Natural killer cell (primary cell): ENCODE results near the gene MPST. TPM values are rescaled to one million over a fixed set of nuclear protein-coding genes. Genes with fewer than 3 reads are reported as not detected.

Experiments used
- ATAC-seq, 3 donors: fragments of 150-1000 bp in 2 of 3; fragments of 200-7000 bp in 1 of 3; cut with Tn5 transposase; 1 replicate in 1 of 3; 2 replicates in 2 of 3; pipeline ENCODE4 v1.10.0; 2021; ENCODE audit warnings: mild to moderate bottlenecking in 2 of 3, moderate library complexity in 2 of 3
- DNase-seq, 2 donors: peaks; one replicate each; pipeline versions ENCODE4 v3.0.0 to v3.0.0-alpha.2; 2013 to 2021; ENCODE audit warnings: mixed read lengths in 1 of 2
- H3K27ac ChIP-seq: one replicate; pipeline ENCODE4 v1.5.1; 2013; ENCODE audit warnings: mild to moderate bottlenecking, low read length
- H3K27me3 ChIP-seq: one replicate; pipeline ENCODE4 v1.6.1; 2013; ENCODE audit warnings: low read length; ENCODE audit not compliant: control insufficient read depth, insufficient read depth
- H3K36me3 ChIP-seq: one replicate; pipeline ENCODE4 v1.6.1; 2013; ENCODE audit warnings: low read length; ENCODE audit not compliant: control insufficient read depth, insufficient read depth
- H3K4me1 ChIP-seq: one replicate; pipeline ENCODE4 v1.6.1; 2013; ENCODE audit warnings: low read length; ENCODE audit not compliant: control insufficient read depth, insufficient read depth
- H3K4me3 ChIP-seq: one replicate; pipeline ENCODE4 v1.5.1; 2013; ENCODE audit warnings: low read length
- H3K9me3 ChIP-seq: one replicate; pipeline ENCODE4 v1.6.1; 2013; ENCODE audit warnings: low read length; ENCODE audit not compliant: control insufficient read depth, insufficient read depth
- H3K27ac Mint-ChIP-seq, 2 donors: one replicate each; pipeline ENCODE4 v1.8.0; 2022; ENCODE audit warnings: mild to moderate bottlenecking in 2 of 2, mixed read lengths in 2 of 2, moderate library complexity in 1 of 2
- H3K27me3 Mint-ChIP-seq, 2 donors: one replicate each; pipeline ENCODE4 v1.8.0; 2022; ENCODE audit warnings: low read depth in 2 of 2, mixed read lengths in 2 of 2
- H3K36me3 Mint-ChIP-seq: one replicate; pipeline ENCODE4 v1.8.0; 2022; ENCODE audit warnings: mixed read lengths
- H3K4me1 Mint-ChIP-seq, 2 donors: one replicate each; pipeline ENCODE4 v1.8.0; 2022; ENCODE audit warnings: mixed read lengths in 2 of 2
- H3K4me3 Mint-ChIP-seq: one replicate; pipeline ENCODE4 v1.8.0; 2022; ENCODE audit warnings: mild to moderate bottlenecking, moderate library complexity, mixed read lengths
- H3K9me3 Mint-ChIP-seq, 2 donors: one replicate each; pipeline ENCODE4 v1.8.0; 2022; ENCODE audit warnings: mixed read lengths in 2 of 2
- WGBS: methylation state at CpG from one replicate; pipeline ENCODE4 v1.1.7; 2013; ENCODE audit warnings: missing lambda C conversion rate; ENCODE audit not compliant: insufficient coverage; 5-methylcytosine and 5-hydroxymethylcytosine counted together
- intact Hi-C: fragments of 100-400 bp; cut with micrococcal nuclease; formaldehyde crosslinking; loops from one replicate; pipeline ENCODE4 v1.14.2; 2022
- total RNA-seq, 4 donors: library from RNA; stranded (reverse); fragments of 120-200 nt in 1 of 4; gene quantifications; one replicate each; pipeline versions ENCODE4 v1.2.3 to v1.2.4, GENCODE V29; 2013 to 2022
- TF ChIP-seq, protein P1 (sequence below): fragments of 200-600 bp; IDR thresholded peaks from one replicate; pipeline ENCODE4 v1.8.0; 2022; ENCODE audit warnings: antibody characterized with exemption

The MPST gene
- total RNA-seq, 3 donors from 2014 or later (not counting 1 experiment from before 2014, with no cell fraction given), result 21.4 to 23.9 (median 22.9) TPM

DNA sequence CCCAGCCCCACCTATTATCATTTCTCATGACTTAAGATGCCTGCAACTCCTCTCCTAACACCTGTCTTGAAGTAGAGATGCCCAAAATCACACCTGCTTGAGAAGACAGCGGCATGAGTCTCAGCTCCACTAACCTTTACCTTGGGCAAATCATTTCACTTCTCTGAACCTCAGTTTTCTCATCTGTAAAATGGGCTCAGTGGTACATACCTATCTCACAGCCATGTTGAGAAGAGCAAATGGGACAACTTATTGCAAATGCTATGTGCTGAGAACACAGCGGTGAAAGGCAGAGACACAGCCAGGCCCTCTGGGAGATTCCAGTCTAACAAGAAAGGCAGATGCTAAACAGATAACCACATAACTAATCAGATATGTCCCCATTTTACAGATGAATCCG is 8.1 kb upstream of the MPST start:
- DNase-seq, result no peak
- 92% methylated on average over 3 of the region's 3 CpGs for WGBS
- Mint-ChIP-seq H3K27ac (no peak overlapping the region), H3K9me3 (no peaks in the 10 kb centered on the region), H3K27me3 (peaks cover 11 to 17% of the 10 kb centered on the region in 2 donors), H3K4me3 (no peak overlapping the region), H3K36me3 (no peaks in the 10 kb centered on the region), H3K4me1 (no peaks in the 10 kb centered on the region)
- intact Hi-C loops, result no loop called here
- H3K4me3 ChIP-seq, result no peak overlapping the region
- no peak overlapping the region for H3K27ac ChIP-seq
- H3K27me3 ChIP-seq, result no peaks in the 10 kb centered on the region
- TF ChIP-seq, protein P1, sequence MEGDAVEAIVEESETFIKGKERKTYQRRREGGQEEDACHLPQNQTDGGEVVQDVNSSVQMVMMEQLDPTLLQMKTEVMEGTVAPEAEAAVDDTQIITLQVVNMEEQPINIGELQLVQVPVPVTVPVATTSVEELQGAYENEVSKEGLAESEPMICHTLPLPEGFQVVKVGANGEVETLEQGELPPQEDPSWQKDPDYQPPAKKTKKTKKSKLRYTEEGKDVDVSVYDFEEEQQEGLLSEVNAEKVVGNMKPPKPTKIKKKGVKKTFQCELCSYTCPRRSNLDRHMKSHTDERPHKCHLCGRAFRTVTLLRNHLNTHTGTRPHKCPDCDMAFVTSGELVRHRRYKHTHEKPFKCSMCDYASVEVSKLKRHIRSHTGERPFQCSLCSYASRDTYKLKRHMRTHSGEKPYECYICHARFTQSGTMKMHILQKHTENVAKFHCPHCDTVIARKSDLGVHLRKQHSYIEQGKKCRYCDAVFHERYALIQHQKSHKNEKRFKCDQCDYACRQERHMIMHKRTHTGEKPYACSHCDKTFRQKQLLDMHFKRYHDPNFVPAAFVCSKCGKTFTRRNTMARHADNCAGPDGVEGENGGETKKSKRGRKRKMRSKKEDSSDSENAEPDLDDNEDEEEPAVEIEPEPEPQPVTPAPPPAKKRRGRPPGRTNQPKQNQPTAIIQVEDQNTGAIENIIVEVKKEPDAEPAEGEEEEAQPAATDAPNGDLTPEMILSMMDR, result no peak
- no peaks in the 10 kb centered on the region for H3K4me1 ChIP-seq
- no peaks in the 10 kb centered on the region for H3K36me3 ChIP-seq
- no peaks in the 10 kb centered on the region for H3K9me3 ChIP-seq
- no peak for ATAC-seq

DNA sequence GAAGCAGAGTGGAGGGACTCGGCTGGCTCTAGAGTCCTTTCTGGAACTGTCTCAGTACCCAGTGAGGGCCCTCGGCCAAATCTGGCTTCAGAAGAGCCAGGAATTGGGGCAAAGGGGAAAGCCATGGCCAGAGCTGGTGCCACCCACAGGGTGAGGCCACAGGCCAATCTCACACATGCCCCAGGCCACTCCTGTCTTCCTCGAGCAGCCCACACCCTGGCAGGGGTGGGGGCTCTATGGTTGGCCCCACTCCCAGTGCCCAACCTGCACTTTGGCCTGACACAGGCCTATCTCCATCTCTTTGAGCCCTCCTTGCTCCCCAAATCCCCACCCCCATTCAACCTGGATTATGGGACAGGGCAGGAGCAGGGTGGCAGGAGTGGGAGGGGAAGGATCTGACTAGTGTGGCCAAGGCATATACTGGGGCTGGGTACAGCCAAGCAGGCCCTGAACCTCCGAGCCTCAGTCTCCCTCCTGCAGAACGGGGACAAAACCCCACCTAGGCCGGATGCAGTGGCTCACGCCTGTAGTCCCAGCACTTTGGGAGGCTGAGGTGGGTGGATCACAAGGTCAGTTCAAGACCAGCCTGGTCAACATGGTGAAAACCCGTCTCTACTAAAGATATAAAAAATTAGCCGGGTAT is 7.2 kb upstream of the MPST start:
- no peak overlapping the region for H3K4me3 ChIP-seq
- no peaks in the 10 kb centered on the region for H3K4me1 ChIP-seq
- Mint-ChIP-seq H3K4me1 (no peaks in the 10 kb centered on the region), H3K4me3 (no peak overlapping the region), H3K9me3 (no peaks in the 10 kb centered on the region), H3K27me3 (peaks cover 6 to 12% of the 10 kb centered on the region in 2 donors), H3K36me3 (no peaks in the 10 kb centered on the region), H3K27ac (no peak overlapping the region)
- TF ChIP-seq, protein P1, result no peak
- H3K36me3 ChIP-seq, result no peaks in the 10 kb centered on the region
- no peak overlapping the region for H3K27ac ChIP-seq
- 90% methylated on average over 9 of the region's 9 CpGs for WGBS
- ATAC-seq (no peak), DNase-seq (no peak)
- intact Hi-C loops, result no loop called here
- no peaks in the 10 kb centered on the region for H3K27me3 ChIP-seq
- H3K9me3 ChIP-seq, result no peaks in the 10 kb centered on the region

DNA sequence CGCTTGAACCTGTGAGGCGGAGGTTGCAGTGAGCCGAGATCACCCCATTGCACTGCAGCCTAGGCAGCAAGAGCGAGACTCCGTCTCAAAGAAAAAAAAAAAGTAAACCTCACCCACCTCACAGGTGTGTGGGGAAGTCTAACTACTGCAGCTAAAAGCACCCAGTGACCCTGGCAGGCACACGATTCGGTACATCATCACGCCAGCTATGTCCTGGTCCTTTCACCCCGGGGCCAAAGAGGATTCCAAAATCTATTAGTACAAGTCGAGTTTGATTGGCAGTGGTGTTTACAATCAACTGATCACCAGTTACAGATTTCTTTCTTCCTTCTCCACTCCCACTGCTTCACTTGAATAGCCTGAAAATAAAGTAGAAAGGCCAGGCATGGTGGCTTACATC is 6.6 kb upstream of the MPST start:
- no peaks in the 10 kb centered on the region for H3K4me1 ChIP-seq
- TF ChIP-seq, protein P1, result no peak
- peaks cover under 1 to 6% of the 10 kb centered on the region in 2 donors for H3K27me3 Mint-ChIP-seq
- no peaks in the 10 kb centered on the region for H3K36me3 Mint-ChIP-seq
- no peak for DNase-seq
- no peaks in the 10 kb centered on the region for H3K36me3 ChIP-seq
- no peak overlapping the region for H3K4me3 ChIP-seq
- 82% methylated on average over 8 of the region's 10 CpGs for WGBS
- no peak overlapping the region for H3K27ac ChIP-seq
- H3K4me1 Mint-ChIP-seq, result no peaks in the 10 kb centered on the region
- intact Hi-C loops, result no loop called here
- H3K27me3 ChIP-seq, result no peaks in the 10 kb centered on the region
- no peak for ATAC-seq
- no peaks in the 10 kb centered on the region for H3K9me3 ChIP-seq
- H3K9me3 Mint-ChIP-seq, result no peaks in the 10 kb centered on the region
- H3K4me3 Mint-ChIP-seq, result no peak overlapping the region
- no peak overlapping the region for H3K27ac Mint-ChIP-seq

DNA sequence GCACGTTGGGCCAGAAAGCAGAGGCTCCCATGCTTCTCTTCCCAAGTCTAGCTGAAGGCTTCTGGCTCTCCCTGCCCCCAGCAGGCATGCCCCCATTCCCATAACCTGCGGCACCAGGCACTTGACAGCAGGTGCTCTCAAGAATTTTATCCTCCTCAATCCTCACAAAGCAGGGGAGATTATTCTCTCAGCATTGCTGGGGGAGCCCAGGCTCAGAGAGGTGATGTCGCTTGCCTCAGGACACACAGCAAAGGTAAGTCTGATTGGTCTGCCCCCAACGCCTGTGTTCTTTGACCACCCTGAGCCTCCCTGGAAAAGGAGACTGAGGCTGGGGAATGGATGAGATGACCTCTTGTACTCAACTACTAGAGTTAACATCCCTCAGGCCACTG is 5.1 kb upstream of the MPST start:
- peaks cover 8% of the 10 kb centered on the region for H3K4me1 ChIP-seq
- no peak overlapping the region for H3K4me3 Mint-ChIP-seq
- peaks cover 0 to 5% of the 10 kb centered on the region in 2 donors for H3K4me1 Mint-ChIP-seq
- no peak overlapping the region for H3K27ac ChIP-seq
- 93% methylated on average over 4 of the region's 4 CpGs for WGBS
- H3K36me3 Mint-ChIP-seq, result no peaks in the 10 kb centered on the region
- intact Hi-C loops, result no loop called here
- ATAC-seq, result no peak
- H3K9me3 ChIP-seq, result no peaks in the 10 kb centered on the region
- H3K4me3 ChIP-seq, result no peak overlapping the region
- H3K9me3 Mint-ChIP-seq, result no peaks in the 10 kb centered on the region
- H3K36me3 ChIP-seq, result no peaks in the 10 kb centered on the region
- H3K27me3 Mint-ChIP-seq, result no peaks in the 10 kb centered on the region
- H3K27me3 ChIP-seq, result no peaks in the 10 kb centered on the region
- DNase-seq, result no peak
- H3K27ac Mint-ChIP-seq, result no peak overlapping the region
- TF ChIP-seq, protein P1, result no peak
